ELR (cell line): ENCODE measurements around the gene LARGE1.

Experiments
- DNase-seq: peaks from one replicate; pipeline ENCODE4 v3.0.0-alpha.2; 2015; ENCODE audit warnings: low read depth

Gene LARGE1

DNA sequence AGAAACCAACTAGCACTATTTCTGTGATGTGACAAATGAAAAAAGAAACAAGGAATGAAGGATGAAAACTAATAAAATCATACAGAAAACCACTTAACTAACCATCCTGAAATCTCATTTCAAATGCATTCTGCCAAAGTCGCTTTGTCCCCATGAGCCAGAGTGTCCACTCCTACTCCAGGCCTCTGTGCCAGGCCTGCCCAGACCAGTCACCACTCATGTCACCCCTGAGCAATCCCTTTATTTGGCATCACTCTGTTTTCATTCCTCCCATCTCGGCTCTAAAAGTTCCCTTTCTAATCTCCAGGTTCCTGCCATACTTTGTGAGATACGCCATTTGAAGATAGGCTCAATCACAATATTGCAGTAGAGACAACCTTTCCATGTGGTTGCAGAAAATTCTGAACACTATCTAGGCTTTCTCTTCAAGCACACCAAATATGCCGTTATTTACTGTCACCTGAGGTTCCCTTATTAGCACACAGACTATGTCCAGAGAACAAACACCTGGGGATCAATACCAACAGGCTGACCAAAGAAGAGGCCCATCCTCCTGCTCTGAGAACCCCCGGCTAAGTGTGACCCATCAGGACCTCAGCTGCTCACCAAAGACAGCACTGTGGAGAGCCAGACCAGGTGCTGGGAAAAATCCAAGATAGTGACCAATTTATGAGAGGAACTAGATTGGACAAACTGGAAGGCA is 202.4 kb downstream of the LARGE1 start:
- DNase-seq = no peak

GRCh38 chr22:33715237-33715985 is 204.9 kb downstream of the LARGE1 start:
- DNase-seq = no peak

- no peak for DNase-seq
These were observed 209.9 kb downstream of the LARGE1 start for GRCh38 chr22:33710326-33710725.

DNA sequence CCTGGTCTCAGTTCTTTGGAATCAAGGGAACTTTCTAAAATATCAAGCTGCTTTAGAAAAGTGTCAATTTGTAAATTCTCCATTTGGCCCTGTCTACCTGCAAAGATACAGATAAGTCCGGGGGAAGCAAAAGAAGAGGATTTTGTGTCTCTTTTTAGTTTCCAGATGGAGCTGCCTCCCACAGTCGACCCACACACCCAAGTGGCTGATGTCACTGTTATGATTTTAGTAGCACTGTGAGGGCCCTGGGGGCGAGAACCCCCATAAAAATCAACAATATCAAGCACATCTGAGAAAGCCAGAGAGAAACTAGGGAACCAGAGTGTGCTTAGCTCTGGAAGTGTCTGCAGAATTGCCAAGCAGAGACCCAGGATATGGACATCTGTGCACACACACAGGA is 212.7 kb downstream of the LARGE1 start:
- DNase-seq = no peak

DNA sequence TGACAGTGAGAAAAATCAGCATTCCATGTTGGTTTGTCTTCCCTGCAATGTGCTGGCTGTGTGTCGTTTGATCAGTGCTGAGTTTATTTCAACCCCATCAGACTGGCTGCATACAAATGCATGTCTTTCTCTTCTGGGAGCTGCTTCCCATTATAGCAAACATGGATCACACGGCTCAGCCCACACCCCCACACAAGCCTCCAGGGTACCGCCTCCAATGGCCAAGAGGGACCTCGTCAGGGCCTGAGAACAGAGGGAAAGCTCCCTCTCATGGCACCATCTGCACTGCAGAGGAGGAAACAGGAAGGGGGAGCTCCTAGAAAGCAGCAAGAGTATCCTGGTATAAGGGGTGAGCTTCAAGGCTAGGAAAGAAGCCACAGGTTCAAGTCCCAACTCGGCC is 214.2 kb downstream of the LARGE1 start:
- no peak for DNase-seq

DNA sequence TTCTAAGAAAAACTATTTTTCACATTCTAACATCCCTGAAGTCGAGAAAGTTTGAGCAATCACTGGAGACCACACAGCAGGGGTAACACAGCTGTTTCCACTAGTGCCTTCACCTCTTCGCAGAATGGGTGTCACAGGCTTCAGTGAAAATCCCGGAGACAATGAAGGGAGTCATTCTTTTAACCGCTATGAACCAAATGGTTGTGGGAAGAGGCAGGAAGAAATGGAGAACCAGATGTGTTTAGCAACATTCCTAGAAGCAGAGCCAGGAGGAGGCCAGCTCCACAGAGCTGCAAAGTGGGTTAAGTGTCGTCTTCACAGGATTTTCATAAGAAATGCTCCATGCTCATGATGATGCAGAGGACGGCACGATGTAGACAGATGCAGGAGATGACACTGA is 221.1 kb downstream of the LARGE1 start:
- DNase-seq = no peak

DNA sequence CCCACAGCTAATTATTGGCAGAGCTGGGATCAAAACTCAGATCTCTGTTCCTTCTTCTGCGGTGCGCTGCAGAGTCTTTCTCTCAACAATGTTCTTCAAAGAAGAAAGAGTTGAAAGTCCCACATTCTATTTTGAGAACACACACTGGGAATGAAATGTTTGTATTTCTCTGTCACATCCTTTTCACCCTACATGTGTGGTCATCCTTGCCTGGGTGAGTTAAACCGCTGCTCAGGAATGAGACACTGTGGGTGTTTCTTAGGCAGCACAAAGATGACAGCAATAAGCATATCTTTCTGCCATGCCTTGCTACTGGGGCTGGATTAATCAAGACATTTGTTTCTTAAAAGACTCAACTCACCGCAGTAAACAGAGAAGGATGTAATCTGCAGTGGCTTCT is 222.6 kb downstream of the LARGE1 start:
- no peak for DNase-seq

DNA sequence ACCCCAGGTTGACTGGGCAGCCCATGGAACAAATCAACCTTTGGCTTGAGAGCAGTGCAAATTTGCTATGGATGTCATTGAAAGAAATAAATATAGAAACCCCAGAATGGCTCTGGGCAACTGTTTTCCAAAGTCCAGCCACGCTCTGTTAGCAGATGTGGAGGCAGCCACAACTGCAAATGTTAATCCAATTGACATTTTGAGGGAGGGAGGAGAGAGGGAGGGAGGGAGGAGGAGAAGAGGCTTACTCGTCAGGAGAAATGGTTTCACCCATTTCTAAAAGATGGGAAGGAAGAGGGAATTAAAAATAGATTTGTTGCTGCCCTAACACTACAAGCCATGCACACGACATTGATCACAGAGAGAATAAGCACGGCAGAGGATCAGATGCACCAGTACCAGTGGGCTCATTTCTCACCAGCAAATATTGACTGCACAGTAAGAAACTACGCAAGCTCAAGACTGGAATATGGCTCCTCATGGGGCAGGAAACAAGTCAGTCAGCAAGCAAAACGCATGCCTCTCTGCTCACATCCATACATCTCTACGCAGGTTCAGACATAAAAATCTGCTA is 229.1 kb downstream of the LARGE1 start:
- no peak for DNase-seq

DNA sequence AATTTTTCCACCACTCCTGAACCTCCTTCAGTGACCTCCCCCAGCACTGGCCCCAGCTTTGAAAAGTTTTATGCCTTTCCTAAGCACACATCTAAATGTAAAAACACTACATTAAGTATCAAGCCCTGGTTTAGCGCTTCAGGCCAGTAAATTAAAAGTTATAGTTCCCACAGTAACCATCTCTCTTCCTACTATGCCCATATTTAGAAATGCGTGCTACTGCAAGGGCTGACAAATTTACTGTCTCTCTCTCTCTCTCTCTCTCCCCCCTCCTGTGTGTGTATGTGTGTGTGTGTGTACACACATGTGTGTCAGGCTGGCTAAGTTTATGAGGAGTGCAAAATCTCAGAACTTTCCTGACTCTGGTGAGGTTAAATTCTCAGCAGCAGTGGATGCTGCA is 231.4 kb downstream of the LARGE1 start:
- no peak for DNase-seq

DNA sequence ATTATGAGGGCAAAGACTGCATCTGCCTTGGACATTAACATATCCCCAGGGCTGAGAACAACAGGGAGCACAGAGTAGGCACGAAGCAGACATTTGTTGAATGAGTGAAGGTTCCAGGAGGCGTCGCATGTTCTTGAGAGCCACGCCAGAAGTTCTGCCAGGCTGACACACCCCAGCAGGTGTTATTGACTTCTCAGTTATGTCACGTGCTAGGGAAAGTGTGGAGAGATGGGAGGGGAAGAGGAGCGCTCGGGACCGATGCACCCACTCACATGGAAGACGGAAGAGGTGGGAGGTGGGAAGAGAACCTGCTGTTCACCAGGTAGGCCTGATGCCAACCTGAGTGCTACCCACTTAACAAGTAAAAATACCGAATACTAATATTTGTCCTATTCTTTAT is 232.8 kb downstream of the LARGE1 start:
- DNase-seq = no peak

DNA sequence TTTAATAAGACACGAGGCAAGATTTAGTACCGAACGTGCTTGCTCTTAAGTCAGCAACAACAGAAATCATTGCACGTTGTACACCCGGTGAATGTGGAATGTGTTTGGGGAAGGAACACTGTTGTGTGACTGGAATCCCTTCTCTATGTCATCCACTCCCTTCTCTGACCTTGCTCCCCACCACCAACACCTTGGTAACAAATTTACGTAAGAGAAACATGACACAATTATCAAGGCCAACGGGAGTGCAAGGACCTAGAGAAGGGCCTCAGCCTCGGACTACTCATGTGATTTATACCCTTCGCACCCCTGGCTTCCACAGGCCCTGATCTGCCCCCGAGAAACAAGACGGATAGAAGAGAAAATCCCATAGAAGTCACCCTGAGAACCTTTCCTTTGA is 236.2 kb downstream of the LARGE1 start:
- no peak for DNase-seq

GRCh38 chr22:33682927-33683326 is 237.3 kb downstream of the LARGE1 start:
- DNase-seq = no peak

DNA sequence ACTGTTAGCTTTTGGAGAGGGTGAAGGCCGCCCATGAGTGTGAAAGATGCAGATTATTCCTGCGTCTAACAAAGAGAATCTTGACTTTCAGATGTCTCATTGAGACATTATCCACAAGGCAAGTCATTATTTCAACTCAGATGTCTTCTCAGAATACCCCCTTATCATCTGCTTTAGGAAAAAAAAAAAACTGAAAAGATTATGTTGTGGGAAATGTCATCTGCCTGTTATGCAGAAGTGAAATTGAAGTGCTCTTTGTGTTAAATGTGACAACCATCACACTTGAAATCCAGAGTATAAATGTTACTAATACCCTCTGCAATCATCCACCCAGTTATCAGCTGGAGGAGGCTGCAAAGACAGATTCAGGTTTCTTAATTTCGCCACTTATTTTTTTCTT is 239.6 kb downstream of the LARGE1 start:
- DNase-seq = no peak

DNA sequence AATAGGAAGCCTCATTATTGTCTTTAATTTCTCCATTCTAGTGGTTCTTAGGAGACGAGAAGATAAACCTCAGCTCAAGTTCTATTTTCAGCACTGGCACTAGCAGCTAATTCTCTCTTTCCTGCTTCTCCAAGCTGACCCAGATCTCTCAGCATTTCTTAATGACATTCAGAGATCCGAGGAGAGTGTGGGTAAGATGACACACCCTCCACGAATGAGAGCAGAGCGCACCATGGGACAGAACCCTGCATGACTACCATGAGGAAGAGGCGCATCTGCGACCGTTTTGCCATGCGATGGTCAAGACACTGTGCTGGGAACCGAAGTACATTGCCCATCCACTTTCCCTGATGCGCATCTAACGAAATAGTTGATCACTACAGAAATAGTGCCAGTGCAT is 241.8 kb downstream of the LARGE1 start:
- no peak for DNase-seq

DNA sequence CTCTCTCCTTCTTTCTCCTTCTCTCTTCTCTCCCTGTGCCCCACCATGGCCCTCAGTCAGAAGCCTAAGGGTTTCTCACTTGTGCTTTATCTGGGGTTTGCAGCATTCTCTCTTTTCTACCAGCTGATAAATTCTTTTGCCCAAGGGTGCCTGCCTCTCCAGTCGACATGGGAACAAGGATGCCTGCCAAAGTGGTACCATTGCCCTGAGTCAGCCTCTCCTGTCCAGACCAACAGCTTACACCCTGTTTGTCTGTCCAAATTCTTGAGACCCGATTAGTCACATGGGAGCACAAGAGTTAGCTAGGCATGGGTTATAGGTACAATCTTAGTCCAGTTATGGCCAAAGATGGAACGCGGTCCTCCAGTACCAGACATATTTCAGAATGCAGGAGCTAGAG is 242.7 kb downstream of the LARGE1 start:
- no peak for DNase-seq

- no peak for DNase-seq
These were observed 245.9 kb downstream of the LARGE1 start for GRCh38 chr22:33674357-33674756.

DNA sequence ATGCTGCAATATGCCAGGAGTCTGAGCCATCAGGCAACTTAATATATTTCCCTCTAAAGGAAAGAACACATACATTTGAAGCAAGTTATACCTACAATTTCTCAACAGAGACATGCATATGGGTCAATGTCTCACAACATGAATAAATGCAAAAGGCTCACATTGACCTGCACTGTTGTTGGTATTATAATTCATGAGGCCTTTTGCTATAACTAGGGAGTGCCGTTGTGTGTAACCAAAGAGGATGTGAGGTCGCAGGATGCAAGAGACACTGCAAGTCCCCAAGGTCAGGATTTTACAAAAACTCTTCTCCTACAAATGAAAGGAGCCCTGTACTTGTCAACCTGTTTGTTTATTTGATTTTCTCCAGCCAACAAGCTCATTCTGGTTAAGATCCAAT is 250.5 kb downstream of the LARGE1 start:
- no peak for DNase-seq

GRCh38 chr22:33666961-33667619 is 253.2 kb downstream of the LARGE1 start:
- DNase-seq = no peak

DNA sequence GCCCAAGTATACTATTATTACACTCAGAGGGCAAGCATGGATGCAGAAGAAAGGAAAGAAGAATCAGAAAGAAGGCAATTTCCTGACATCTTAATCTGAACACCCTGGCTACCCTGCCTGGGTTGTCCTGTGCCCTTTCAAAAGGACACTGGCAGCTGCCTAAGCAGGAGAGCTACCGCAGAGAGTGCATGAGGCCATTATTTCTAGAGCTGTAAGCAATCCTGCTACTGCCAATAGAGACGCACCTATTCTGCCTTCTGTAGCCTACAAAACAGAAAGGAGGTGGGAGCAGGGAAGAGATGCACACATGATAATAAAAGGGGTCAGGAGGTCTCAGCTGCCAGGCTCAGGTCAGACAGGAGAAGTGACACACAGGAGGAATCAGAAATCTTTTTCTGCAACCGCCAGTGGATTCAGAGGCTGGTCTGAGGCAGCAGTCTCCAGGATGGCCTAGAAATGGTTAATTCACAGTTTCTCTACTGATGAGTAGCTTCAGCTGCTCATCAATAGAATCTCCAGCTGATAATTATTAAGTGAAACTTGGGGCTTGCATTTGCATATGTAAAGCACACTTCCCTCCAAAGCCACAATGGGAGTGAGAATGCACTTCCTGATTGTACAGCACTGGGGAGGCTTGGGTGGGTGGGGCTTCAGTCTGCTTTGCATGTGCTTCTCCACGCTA is 253.9 kb downstream of the LARGE1 start:
- DNase-seq = no peak

GRCh38 chr22:33659448-33659847 is 260.8 kb downstream of the LARGE1 start:
- DNase-seq = no peak

DNA sequence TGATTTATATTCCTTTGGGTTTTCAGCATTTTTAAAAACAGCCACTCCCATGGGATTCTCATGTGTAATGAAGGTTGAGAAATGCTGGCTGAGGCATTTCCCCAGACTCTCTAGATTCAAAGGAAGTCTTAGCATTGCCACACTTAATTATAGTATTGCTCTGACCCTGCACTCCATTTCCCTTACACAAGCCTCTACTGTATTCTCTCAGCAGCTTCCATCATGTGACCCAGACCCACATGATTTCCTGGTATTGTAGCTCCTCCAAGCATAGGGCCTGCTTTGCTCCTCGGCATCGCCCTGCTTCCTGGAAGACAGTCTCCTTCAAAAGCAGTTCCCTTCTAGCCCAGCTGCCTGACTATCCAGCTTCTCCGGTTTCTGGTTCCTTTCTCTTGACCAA is 261.5 kb downstream of the LARGE1 start:
- DNase-seq = no peak

DNA sequence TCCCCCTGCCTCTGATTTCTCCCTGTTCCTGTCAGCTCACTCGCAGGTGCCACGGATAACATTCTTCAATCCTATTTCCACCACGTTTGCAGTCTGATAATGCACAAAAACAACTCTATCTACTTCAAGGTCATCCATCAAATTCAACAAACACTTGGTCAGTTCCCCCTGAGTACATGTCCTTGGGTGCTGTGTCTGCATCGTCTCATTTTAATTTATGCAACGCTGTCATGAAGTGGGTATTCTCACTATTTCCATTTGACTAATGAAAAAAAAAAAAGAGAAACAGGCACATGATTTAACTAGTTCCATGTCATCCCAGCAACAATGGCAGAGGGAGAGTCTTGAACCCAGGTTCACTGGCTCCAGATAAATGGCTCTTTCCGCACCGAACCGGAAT is 262.6 kb downstream of the LARGE1 start:
- no peak for DNase-seq
